DMS114 treated with DMSO at 0.1 percent for 48 hours (cell line): ENCODE data around the gene CPLX1.

Source experiments
- DNase-seq: peaks from one replicate; lab custom pipeline; 2025; ENCODE audit not compliant: unreplicated experiment; lab: John Stamatoyannopoulos, UW

The CPLX1 gene

DNA sequence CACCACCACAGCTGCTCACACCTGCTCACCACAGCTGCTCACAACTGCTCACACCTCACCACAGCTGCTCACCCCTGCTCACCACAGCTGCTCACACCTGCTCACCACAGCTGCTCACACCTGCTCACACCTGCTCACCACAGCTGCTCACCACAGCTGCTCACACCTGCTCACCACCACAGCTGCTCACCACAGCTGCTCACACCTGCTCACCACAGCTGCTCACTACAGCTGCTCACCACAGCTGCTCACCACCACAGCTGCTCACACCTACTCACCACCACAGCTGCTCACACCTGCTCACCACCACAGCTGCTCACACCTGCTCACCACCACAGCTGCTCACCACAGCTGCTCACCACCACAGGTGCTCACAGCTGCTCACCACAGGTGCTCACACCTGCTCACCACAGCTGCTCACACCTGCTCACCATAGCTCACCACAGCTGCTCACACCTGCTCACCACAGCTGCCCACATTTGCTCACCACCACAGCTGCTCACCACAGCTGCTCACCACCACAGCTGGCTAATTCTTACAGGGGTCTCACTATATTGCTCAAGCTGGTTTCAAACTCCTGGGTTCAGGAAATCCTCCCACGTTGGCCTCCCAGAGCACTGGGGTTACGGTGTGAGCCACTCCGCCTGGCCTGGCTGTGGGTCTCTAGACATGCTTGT lies 30.4 kb upstream of the CPLX1 start:
- no peak for DNase-seq

GRCh38 chr4:855880-856224 lies 29.9 kb upstream of the CPLX1 start:
- DNase-seq, result no peak

DNA sequence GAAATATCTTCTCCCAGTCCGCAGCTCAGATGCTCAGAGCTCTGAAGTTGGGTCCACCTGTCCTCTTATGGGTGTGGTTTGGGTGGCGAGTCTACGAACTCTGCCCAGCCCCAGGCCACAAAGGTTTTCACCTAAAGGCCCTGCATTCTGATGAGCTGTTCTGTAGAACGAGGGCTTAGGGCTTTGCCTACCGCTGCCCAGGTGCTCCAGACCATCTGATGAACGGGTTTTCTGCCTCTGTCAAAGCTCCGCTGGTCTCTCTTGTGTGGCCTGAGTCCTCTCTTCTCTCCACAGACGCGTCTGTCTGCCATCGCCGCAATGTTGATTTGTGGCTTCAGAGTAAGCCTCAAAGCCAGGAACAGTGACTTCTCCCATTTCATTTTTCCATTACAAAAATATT lies 28.4 kb upstream of the CPLX1 start:
- no peak for DNase-seq

DNA sequence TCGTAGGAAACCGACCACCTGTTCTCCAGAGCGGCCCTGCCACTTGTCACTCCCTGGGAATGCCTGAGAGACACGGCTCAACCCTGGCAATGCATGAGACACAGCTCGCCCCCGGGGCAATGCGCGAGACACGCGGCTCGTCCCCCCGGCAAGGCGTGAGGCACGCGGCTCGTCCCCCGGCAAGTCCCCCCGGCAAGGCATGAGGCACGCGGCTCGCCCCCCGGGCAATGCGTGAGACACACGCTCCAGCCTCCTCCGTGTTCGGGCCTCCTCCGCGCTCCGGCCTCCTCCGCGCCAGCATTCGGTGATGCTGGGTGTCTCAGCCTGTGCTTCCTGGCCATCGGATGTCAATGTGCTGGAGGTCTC lies 27.5 kb upstream of the CPLX1 start:
- DNase-seq, result no peak

- DNase-seq, result no peak
Observed at GRCh38 chr4:851701-852430, 25.9 kb upstream of the CPLX1 start.

GRCh38 chr4:850323-850945 lies 24.5 kb upstream of the CPLX1 start:
- no peak for DNase-seq

- no peak for DNase-seq
Observed at GRCh38 chr4:849478-850175, 23.7 kb upstream of the CPLX1 start.

GRCh38 chr4:848803-849477 lies 23.0 kb upstream of the CPLX1 start:
- DNase-seq, result no peak

DNA sequence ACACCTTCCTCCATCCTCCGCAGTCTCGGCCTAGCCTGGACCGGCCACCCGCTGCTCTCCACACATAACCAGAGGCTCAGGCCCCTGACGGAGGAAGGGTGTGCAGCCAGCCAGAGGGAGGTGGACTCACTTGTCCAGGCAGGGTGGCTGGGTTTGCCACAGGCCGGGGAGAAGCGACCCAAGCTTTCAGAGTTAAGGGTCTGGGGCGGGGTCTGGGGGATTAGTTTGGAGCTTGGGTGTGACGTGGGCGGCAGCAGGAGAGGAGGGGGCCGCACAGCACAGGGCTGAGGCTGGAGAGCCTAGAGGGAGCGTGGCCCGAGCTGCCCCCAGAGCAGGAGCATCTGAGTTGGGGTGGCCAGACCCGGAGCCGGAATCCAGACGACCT lies 22.4 kb upstream of the CPLX1 start:
- no peak for DNase-seq

- no peak for DNase-seq
Observed at GRCh38 chr4:845836-846251, 19.9 kb upstream of the CPLX1 start.

DNA sequence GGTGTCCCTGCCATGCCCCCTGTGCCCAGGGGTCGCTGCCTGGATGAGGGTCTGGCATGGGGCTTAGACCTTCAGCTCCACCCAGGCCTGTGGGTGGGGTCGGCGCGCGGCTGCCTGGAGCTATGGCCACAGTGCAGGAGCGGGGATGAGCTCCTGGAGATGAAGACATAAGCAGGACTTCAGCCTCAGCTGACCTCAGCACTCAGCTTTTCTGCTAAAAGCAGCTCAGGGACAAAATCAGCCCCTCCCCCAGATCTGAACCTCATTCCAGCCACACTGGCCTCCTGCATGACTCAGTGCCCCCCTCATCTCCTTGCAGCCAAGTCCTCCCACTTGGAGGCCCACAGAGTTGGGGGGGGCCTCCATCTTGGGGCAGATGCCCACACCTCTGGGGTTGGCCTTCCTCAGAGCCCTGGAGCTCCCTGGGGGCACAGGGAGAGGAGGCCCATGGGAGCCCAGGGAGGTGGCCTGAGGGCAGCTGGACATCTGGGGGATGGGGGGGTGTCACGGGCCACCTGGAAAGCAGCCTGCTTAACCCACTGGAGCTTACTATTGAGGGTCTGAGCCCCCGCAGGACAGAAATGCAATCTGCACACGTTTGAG lies 19.4 kb upstream of the CPLX1 start:
- DNase-seq, result no peak

- no peak for DNase-seq
Observed at GRCh38 chr4:844752-845232, 18.9 kb upstream of the CPLX1 start.

DNA sequence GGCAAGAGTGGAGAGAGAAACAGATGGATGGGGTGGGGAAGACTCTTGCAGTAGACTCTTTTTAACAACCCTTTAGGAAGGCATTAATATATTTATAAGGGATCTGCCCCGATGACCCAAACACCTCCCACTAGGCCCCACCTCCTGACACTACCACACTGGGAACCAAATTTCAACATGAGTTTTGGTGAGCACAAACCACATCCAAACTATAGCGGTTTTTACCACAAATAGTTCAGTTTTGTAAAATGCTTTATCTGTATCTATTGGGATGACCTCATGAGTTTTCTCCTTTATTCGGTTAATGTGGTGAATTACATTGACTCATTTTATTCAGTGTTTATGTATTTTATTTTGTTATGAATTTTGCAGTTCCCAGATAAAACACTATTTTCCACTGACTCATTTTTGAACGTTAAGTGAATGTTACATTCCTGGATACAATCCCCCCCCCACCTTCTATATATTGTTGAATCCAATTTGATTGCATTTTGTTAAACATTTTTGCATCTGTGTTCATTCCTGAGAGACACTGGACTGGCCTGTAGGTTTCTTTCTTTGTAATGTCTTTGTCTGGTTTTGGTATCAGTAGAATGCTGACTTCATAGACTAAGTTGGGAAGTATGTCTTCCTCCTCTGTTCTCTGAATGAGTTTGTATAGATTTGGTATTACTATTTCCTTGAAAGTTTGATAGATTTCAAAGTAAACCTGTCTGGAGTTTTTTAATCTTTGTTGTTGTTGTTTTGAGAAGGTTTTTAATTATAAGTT lies 13.9 kb upstream of the CPLX1 start:
- no peak for DNase-seq

GRCh38 chr4:837772-838171 lies 11.8 kb upstream of the CPLX1 start:
- no peak for DNase-seq

DNA sequence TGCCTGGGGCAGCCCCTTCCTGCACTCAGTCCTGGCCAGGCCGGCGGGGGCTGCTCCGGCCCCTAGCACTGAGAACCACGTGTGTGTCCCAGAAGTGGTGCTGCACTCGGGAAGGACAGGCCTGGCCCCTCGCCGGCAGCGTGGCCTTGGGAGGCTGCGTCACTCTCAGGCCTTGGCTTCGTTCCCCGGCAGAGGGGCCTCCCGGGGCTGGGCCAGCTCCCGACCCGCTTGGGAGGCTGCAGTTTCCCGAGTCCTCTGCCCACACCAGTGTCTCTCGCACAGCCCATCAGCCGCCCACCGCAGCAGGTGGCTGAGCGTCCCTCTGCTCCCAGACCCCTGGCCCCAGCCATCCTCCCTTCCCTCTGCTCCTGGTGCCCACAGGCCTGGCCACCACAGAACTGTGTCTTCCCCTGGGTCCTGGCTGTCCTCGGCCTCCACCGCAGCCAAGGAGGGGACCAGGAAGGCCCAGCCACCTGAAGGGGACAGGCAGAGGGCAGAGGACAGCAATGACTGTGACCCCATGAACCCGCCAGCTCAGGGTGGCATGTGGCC lies 10.9 kb upstream of the CPLX1 start:
- no peak for DNase-seq

GRCh38 chr4:836003-836511 lies 10.1 kb upstream of the CPLX1 start:
- no peak for DNase-seq

GRCh38 chr4:835148-836002 lies 9.4 kb upstream of the CPLX1 start:
- no peak for DNase-seq

GRCh38 chr4:834368-835147 lies 8.6 kb upstream of the CPLX1 start:
- DNase-seq, result no peak
